ENCODE data around the gene UFM1.

DNA sequence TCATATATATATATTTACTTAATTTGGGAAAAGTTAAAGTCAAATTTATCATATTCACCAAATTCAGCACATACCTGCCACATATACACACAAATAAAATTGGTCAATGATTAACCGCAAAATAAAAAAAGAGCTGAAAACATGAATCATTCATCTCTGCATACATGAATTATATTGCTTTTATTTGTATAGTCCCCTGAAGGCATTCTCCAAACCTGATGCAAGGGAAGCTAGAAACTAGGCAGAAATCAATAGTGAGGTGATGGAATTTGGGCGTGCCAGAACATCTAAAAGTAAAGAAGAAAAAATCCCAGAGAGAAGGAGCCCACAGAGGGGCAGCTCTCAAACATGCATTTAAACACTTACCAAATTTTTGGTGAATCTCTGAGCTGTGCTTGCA, 60.1 kb downstream of the UFM1 start:
- TF ChIP-seq EZH2 (IDR thresholded peaks at IDR 0.05; ENCODE audit: borderline replicate concordance, insufficient read depth, low read length, poor library complexity, severe bottlenecking) (no peak), MXI1 (conservative IDR thresholded peaks at IDR 0.05; ENCODE audit: poor library complexity, severe bottlenecking) (no peak), POLR2AphosphoS5 (IDR thresholded peaks at IDR 0.05) (no peak), SMC3 (conservative IDR thresholded peaks at IDR 0.05; ENCODE audit: poor library complexity) (no peak), RAD21 (conservative IDR thresholded peaks at IDR 0.05) (no peak), EP300 (conservative IDR thresholded peaks at IDR 0.05; ENCODE audit: poor library complexity, severe bottlenecking) (no peak)
- TF ChIP-seq, protein P1, sequence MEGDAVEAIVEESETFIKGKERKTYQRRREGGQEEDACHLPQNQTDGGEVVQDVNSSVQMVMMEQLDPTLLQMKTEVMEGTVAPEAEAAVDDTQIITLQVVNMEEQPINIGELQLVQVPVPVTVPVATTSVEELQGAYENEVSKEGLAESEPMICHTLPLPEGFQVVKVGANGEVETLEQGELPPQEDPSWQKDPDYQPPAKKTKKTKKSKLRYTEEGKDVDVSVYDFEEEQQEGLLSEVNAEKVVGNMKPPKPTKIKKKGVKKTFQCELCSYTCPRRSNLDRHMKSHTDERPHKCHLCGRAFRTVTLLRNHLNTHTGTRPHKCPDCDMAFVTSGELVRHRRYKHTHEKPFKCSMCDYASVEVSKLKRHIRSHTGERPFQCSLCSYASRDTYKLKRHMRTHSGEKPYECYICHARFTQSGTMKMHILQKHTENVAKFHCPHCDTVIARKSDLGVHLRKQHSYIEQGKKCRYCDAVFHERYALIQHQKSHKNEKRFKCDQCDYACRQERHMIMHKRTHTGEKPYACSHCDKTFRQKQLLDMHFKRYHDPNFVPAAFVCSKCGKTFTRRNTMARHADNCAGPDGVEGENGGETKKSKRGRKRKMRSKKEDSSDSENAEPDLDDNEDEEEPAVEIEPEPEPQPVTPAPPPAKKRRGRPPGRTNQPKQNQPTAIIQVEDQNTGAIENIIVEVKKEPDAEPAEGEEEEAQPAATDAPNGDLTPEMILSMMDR (IDR thresholded peaks at IDR 0.05; ENCODE audit: poor library complexity, severe bottlenecking): no peak
- TF ChIP-seq, protein P2, sequence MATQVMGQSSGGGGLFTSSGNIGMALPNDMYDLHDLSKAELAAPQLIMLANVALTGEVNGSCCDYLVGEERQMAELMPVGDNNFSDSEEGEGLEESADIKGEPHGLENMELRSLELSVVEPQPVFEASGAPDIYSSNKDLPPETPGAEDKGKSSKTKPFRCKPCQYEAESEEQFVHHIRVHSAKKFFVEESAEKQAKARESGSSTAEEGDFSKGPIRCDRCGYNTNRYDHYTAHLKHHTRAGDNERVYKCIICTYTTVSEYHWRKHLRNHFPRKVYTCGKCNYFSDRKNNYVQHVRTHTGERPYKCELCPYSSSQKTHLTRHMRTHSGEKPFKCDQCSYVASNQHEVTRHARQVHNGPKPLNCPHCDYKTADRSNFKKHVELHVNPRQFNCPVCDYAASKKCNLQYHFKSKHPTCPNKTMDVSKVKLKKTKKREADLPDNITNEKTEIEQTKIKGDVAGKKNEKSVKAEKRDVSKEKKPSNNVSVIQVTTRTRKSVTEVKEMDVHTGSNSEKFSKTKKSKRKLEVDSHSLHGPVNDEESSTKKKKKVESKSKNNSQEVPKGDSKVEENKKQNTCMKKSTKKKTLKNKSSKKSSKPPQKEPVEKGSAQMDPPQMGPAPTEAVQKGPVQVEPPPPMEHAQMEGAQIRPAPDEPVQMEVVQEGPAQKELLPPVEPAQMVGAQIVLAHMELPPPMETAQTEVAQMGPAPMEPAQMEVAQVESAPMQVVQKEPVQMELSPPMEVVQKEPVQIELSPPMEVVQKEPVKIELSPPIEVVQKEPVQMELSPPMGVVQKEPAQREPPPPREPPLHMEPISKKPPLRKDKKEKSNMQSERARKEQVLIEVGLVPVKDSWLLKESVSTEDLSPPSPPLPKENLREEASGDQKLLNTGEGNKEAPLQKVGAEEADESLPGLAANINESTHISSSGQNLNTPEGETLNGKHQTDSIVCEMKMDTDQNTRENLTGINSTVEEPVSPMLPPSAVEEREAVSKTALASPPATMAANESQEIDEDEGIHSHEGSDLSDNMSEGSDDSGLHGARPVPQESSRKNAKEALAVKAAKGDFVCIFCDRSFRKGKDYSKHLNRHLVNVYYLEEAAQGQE (IDR thresholded peaks at IDR 0.05; ENCODE audit: borderline replicate concordance): no peak
